ENCODE measurements around the gene ZCCHC14. TPM values are rescaled to one million over a fixed set of nuclear protein-coding genes. Genes with fewer than 3 reads are reported as not detected.

ZCCHC14 gene
- total RNA-seq, 2 donors from 2014 or later, result 18.9 to 54.4 TPM

DNA sequence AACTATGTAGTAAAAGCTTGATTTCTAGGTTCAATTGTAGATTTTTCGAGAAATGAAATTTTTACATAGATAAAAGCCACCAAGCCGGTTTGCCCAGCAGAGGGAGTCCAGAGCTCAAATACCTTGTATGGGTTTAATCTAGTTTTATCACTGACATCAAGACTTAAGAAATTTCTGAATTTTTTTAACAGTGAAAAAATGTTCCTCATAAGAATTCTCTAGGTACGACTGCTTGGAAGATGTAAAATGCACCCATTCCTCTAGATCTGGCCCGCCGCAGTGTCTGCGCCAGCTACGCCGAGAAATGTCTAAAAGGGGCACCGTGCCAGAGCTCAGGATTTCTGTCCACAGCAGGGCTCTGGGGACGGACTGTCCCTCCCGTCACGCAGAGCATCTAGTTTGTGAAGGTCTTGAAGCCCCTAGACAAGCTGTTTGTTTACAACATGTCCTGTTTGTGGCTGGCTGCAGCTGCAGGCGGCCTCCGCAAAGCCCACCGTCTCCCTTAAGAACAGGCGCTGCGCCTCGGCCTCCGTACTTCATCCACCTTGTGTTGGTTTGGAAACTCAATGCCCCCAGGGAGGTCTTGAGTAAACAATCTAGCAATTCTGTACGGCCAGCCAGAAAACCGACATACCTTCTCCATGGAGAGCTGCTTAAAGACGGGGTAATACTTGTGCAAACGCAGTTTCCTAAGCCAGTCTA, 75.8 kb downstream of the ZCCHC14 start:
- Histone ChIP-seq H3K4me3 (no peak overlapping the region), H3K27me3 (no peaks in the 10 kb centered on the region), H3K36me3 (replicated peaks in 1 of 2; ENCODE audit: insufficient read depth in 1 of 2, low read depth in 2 of 2) (peaks cover 21 to 25% of the 10 kb centered on the region in 2 donors), H3K27ac (no peak overlapping the region), H3K9me3 (no peaks in the 10 kb centered on the region), H3K4me1 (no peaks in the 10 kb centered on the region)
- WGBS, 2 donors, result 82 to 86% methylated on average over 22 to 23 of the region's 23 CpGs
- TF ChIP-seq, protein P1, sequence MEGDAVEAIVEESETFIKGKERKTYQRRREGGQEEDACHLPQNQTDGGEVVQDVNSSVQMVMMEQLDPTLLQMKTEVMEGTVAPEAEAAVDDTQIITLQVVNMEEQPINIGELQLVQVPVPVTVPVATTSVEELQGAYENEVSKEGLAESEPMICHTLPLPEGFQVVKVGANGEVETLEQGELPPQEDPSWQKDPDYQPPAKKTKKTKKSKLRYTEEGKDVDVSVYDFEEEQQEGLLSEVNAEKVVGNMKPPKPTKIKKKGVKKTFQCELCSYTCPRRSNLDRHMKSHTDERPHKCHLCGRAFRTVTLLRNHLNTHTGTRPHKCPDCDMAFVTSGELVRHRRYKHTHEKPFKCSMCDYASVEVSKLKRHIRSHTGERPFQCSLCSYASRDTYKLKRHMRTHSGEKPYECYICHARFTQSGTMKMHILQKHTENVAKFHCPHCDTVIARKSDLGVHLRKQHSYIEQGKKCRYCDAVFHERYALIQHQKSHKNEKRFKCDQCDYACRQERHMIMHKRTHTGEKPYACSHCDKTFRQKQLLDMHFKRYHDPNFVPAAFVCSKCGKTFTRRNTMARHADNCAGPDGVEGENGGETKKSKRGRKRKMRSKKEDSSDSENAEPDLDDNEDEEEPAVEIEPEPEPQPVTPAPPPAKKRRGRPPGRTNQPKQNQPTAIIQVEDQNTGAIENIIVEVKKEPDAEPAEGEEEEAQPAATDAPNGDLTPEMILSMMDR (IDR thresholded peaks at IDR 0.05), result peak in 6 of 7 experiments; percentile 22 to 52 (median 44)
- TF ChIP-seq POLR2A (IDR thresholded peaks at IDR 0.05), result no peak
- ATAC-seq, result no peak
- peak in 2 of 4 donors; percentile 30 to 51 for DNase-seq
- intact Hi-C loops (cut with DNase I), result no loop called here

DNA sequence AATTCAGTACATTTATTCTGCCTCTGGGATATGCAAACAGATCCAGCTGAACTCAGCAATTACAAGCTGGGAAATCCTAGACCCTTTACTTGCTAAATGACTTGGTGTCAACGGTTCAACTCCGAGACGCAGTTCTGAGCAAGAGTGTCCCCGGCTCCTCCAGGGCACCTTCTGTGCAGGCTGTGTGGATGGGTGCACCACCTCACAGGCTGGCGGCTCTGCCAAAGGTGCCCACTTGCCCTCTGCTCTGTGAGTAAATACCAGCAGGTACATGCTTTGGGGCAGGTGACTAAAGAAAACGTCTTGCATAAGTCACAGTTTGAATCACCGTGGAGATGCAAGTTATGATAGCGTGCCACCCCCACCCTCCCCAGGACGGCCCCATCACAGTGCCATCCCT, 77.4 kb downstream of the ZCCHC14 start:
- DNase-seq (no peak), ATAC-seq (no peak)
- WGBS, 2 donors, result 85 to 91% methylated on average over 9 of the region's 9 CpGs
- H3K27ac ChIP-seq, result no peak overlapping the region
- peaks cover 19 to 38% of the 10 kb centered on the region in 2 donors for H3K36me3 ChIP-seq (replicated peaks in 1 of 2; ENCODE audit: insufficient read depth in 1 of 2, low read depth in 2 of 2)
- intact Hi-C loops (cut with DNase I), result no loop called here
- no peaks in the 10 kb centered on the region for H3K27me3 ChIP-seq
- no peak overlapping the region for H3K4me3 ChIP-seq
- TF ChIP-seq, protein P1 (IDR thresholded peaks at IDR 0.05), result no peak
- no peak for TF ChIP-seq POLR2A (IDR thresholded peaks at IDR 0.05)
- no peaks in the 10 kb centered on the region for H3K9me3 ChIP-seq
- no peaks in the 10 kb centered on the region for H3K4me1 ChIP-seq

DNA sequence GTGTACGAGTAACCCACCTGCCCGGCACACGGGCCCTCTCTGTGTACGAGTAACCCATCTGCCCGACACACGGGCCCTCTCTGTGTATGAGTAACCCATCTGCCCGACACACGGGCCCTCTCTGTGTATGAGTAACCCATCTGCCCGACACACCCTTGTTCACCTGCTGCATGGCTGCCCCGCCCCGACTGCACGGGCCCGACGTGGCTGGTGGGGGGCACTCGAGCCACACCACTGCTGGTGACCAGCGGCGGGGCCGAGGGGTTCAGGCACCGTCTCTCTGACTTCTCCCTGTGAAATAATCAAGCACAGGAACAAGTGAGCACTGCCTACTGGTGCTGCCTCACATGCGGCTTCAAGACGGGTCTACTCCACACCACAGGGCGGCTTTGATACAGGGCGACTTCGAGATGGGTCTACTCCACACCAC, 78.6 kb downstream of the ZCCHC14 start:
- intact Hi-C loops (cut with DNase I), result no loop called here
- 84 to 91% methylated on average over 19 to 23 of the region's 24 CpGs for WGBS, 2 donors
- no peak overlapping the region for H3K4me3 ChIP-seq
- TF ChIP-seq POLR2A (IDR thresholded peaks at IDR 0.05), result no peak
- H3K4me1 ChIP-seq, result no peaks in the 10 kb centered on the region
- peaks cover 19 to 42% of the 10 kb centered on the region in 2 donors for H3K36me3 ChIP-seq (replicated peaks in 1 of 2; ENCODE audit: insufficient read depth in 1 of 2, low read depth in 2 of 2)
- DNase-seq, result no peak
- no peak overlapping the region for H3K27ac ChIP-seq
- H3K9me3 ChIP-seq, result no peaks in the 10 kb centered on the region
- ATAC-seq, result no peak
- H3K27me3 ChIP-seq, result no peaks in the 10 kb centered on the region

DNA sequence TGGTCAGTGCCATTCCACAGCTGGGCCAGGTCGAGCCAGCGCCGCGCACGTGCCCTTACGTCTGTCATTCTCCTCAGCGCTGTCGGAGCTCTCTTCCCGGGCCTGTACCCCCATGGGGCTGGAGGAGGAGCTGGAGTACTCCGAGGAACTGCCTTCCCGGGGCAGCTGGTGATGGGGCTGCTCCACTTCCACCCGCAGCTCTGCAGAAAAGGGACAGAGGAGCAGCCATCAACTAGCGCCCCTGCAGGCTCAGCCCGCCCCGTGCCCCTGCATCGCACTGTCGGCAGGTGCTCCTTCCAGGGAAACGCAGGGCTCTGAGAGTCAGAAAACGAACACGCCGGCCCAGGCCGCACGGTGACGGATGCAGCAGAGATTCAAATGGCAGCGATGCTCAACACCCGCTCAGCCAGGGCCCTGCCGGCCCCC, 79.8 kb downstream of the ZCCHC14 start:
- intact Hi-C loops (cut with DNase I), result no loop called here
- Histone ChIP-seq H3K36me3 (replicated peaks in 1 of 2; ENCODE audit: insufficient read depth in 1 of 2, low read depth in 2 of 2) (peaks cover 19 to 38% of the 10 kb centered on the region in 2 donors), H3K27ac (no peak overlapping the region), H3K27me3 (no peaks in the 10 kb centered on the region), H3K4me3 (no peak overlapping the region), H3K9me3 (no peaks in the 10 kb centered on the region), H3K4me1 (no peaks in the 10 kb centered on the region)
- WGBS, 2 donors, result 85 to 96% methylated on average over 6 to 21 of the region's 27 CpGs
- ATAC-seq (no peak), DNase-seq (no peak)
- TF ChIP-seq, protein P1 (IDR thresholded peaks at IDR 0.05), result no peak
- no peak for TF ChIP-seq POLR2A (IDR thresholded peaks at IDR 0.05)

DNA sequence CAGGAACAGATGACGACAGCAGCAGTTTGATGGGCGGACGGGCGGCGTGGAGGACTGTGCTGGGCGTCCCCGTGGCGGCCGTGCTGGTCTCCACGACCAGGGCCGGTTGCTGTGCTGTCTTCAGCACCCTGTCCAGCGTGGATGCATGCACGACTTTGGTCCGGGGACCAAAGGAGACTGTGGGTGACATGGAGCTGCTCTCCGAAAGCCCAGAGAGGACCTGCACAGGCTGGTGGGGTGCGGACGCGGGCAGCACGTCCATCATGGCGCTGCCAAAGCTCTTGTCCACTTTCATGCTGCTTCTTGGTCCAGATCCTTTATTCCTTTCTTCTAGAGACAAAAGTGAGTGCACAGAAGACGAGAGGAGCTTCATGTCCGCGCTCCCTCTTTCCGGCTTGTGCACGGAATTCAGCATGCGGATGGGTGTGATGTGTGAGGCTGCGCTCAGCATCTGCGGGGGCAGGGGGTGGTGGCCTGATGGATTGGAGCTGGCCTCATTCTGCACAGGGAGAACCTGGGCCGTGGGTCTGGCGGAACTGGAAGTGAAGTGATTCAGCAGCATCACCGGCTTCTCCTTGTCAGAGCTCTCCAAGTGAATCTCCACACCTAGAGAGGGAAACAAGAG, 80.3 kb downstream of the ZCCHC14 start:
- H3K36me3 ChIP-seq (replicated peaks in 1 of 2; ENCODE audit: insufficient read depth in 1 of 2, low read depth in 2 of 2), result peaks cover 19 to 39% of the 10 kb centered on the region in 2 donors
- no peak overlapping the region for H3K4me3 ChIP-seq
- H3K27ac ChIP-seq, result no peak overlapping the region
- DNase-seq (no peak), ATAC-seq (no peak)
- no peak for TF ChIP-seq POLR2A (IDR thresholded peaks at IDR 0.05)
- TF ChIP-seq, protein P1 (IDR thresholded peaks at IDR 0.05), result no peak
- no peaks in the 10 kb centered on the region for H3K9me3 ChIP-seq
- no peaks in the 10 kb centered on the region for H3K27me3 ChIP-seq
- no peaks in the 10 kb centered on the region for H3K4me1 ChIP-seq
- 88 to 89% methylated on average over 17 to 31 of the region's 31 CpGs for WGBS, 2 donors
- intact Hi-C loops (cut with DNase I), result no loop called here
